SK-N-SH (cell line): Measurements from ENCODE around the gene MUC5B. TPM values are rescaled to one million over a fixed set of nuclear protein-coding genes. Genes with fewer than 3 reads are reported as not detected.

Experiments used
- CTCF ChIA-PET: fragments of 300-600, 350-600 bp; formaldehyde crosslinking; extraction: SDS; loops from one replicate; lab custom pipeline; 2021; lab: Yijun Ruan, JAX
- POLR2A ChIA-PET: fragments of 350-600 bp; sonication (Branson Sonifier 250); formaldehyde crosslinking; extraction: SDS; loops from one replicate; lab custom pipeline; 2020; ENCODE audit warnings: antibody characterized with exemption, inconsistent platforms; lab: Yijun Ruan, JAX
- DNase-seq: peaks from one replicate; pipeline ENCODE4 v3.0.0; 2012
- H2AFZ ChIP-seq: fragments of 200-600 bp; sonication (generic); 2 replicates; pipeline ENCODE4 v1.8.1; 2016; ENCODE audit warnings: antibody characterized with exemption, mild to moderate bottlenecking, low read depth
- H3F3A ChIP-seq: fragments of 200-600 bp; sonication (generic); replicated peaks from 2 replicates; pipeline ENCODE3; 2016; ENCODE audit warnings: antibody characterized with exemption, mild to moderate bottlenecking; ENCODE audit not compliant: insufficient read depth
- H3K27ac ChIP-seq, 2 experiments: fragments of 200-500 bp in 1 of 2; fragments of 200-600 bp in 1 of 2; sonication (Bioruptor generic) in 1 of 2; sonication (generic), shearing (Covaris generic) in 1 of 2; 2 replicates each; pipeline versions ENCODE4 v1.5.1 to v1.6.1; 2014 to 2016; ENCODE audit warnings: low read depth in 2 of 2, inconsistent platforms in 1 of 2, low read length in 1 of 2, mild to moderate bottlenecking in 1 of 2, mixed read lengths in 1 of 2
- H3K27me3 ChIP-seq: fragments of 200-600 bp; sonication (generic), shearing (Covaris generic); 2 replicates; pipeline ENCODE4 v1.6.1; 2016; ENCODE audit warnings: mixed run types; ENCODE audit not compliant: insufficient read depth
- H3K36me3 ChIP-seq, 2 experiments: fragments of 200-500 bp in 1 of 2; fragments of 200-600 bp in 1 of 2; sonication (Bioruptor generic) in 1 of 2; sonication (generic) in 1 of 2; replicated peaks in 1 of 2; 2 replicates each; pipeline versions ENCODE3 to v1.5.1; 2014 to 2016; ENCODE audit warnings: low read length in 1 of 2, mild to moderate bottlenecking in 1 of 2; ENCODE audit not compliant: insufficient read depth in 2 of 2, control insufficient read depth in 1 of 2
- H3K4me1 ChIP-seq, 2 experiments: fragments of 200-500 bp in 1 of 2; fragments of 200-600 bp in 1 of 2; sonication (Bioruptor generic) in 1 of 2; sonication (generic), shearing (Covaris generic) in 1 of 2; 2 replicates each; pipeline versions ENCODE4 v1.5.1 to v1.6.1; 2014 to 2016; ENCODE audit warnings: low read depth in 1 of 2, low read length in 1 of 2, mixed run types in 1 of 2; ENCODE audit not compliant: insufficient read depth in 2 of 2, control insufficient read depth in 1 of 2
- H3K4me2 ChIP-seq: fragments of 200-600 bp; sonication (generic), shearing (Covaris generic); 2 replicates; pipeline ENCODE4 v1.6.1; 2017; ENCODE audit warnings: mixed run types
- H3K4me3 ChIP-seq, 2 experiments: fragments of 200-500 bp in 1 of 2; fragments of 200-600 bp in 1 of 2; sonication (Bioruptor generic) in 1 of 2; sonication (generic), shearing (Covaris generic) in 1 of 2; 2 replicates each; pipeline versions ENCODE4 v1.5.1 to v1.8.1; 2014 to 2016; ENCODE audit warnings: low read depth in 2 of 2, inconsistent platforms in 1 of 2, low read length in 1 of 2, mild to moderate bottlenecking in 1 of 2, mixed read lengths in 1 of 2, moderate library complexity in 1 of 2
- H3K79me2 ChIP-seq: fragments of 200-600 bp; sonication (generic); 2 replicates; pipeline ENCODE4 v1.8.1; 2017; ENCODE audit warnings: mild to moderate bottlenecking; ENCODE audit not compliant: insufficient read depth
- H3K9ac ChIP-seq: fragments of 200-600 bp; sonication (generic); 2 replicates; pipeline ENCODE4 v1.6.1; 2017; ENCODE audit warnings: mixed run types
- H3K9me2 ChIP-seq: fragments of 200-600 bp; sonication (generic); 2 replicates; pipeline ENCODE4 v1.6.1; 2017; ENCODE audit warnings: mixed run types
- H3K9me3 ChIP-seq: fragments of 200-600 bp; sonication (generic); 2 replicates; pipeline ENCODE4 v1.6.1; 2017; ENCODE audit warnings: mixed run types, mild to moderate bottlenecking, moderate library complexity
- H4K20me1 ChIP-seq: fragments of 200-600 bp; sonication (generic); 2 replicates; pipeline ENCODE4 v1.6.1; 2017; ENCODE audit warnings: mild to moderate bottlenecking, mixed run types; ENCODE audit not compliant: insufficient read depth
- ELF1 ChIP-seq: IDR thresholded peaks from 2 replicates; pipeline ENCODE4 v1.4.0; 2012
- GABPA ChIP-seq: IDR thresholded peaks from 2 replicates; pipeline ENCODE4 v1.4.0; 2012; ENCODE audit warnings: low read depth, mild to moderate bottlenecking
- PBX3 ChIP-seq: IDR thresholded peaks from 2 replicates; pipeline ENCODE4; 2012
- RFX5 ChIP-seq: IDR thresholded peaks from 2 replicates; pipeline ENCODE4 v1.6.1; 2012; ENCODE audit warnings: mild to moderate bottlenecking, improper control_type of control experiment, low read length
- RXRA ChIP-seq: IDR thresholded peaks from 2 replicates; pipeline ENCODE4 v1.4.0; 2012; ENCODE audit warnings: low read depth, mild to moderate bottlenecking, borderline replicate concordance
- TAF1 ChIP-seq: IDR thresholded peaks from 2 replicates; pipeline ENCODE4 v1.6.1; 2012; ENCODE audit warnings: low read depth, mild to moderate bottlenecking, low read length, moderate library complexity, borderline replicate concordance
- WGBS: methylation state at CpG from one replicate; pipeline ENCODE4 v1.1.6; 2017; ENCODE audit warnings: low lambda C conversion rate; 5-methylcytosine and 5-hydroxymethylcytosine counted together
- polyA plus RNA-seq, 3 experiments: library from polyadenylated mRNA; depleted of rRNA; stranded (reverse); fragments of >200 nt; gene quantifications; 2 replicates each; pipeline ENCODE4 v1.2.3, GENCODE V29; 2012
- TF ChIP-seq, protein P1 (sequence below): IDR thresholded peaks from 2 replicates; pipeline ENCODE4 v1.6.1; 2012; ENCODE audit warnings: mild to moderate bottlenecking, low read depth, low read length, moderate library complexity
- TF ChIP-seq, protein P2 (sequence below): IDR thresholded peaks from 2 replicates; pipeline ENCODE4 v1.4.0; 2012; ENCODE audit warnings: low read depth, borderline replicate concordance

The MUC5B gene
- polyA plus RNA-seq, 1 of the 3 experiments (the other 2 are of a cell fraction): not detected

DNA sequence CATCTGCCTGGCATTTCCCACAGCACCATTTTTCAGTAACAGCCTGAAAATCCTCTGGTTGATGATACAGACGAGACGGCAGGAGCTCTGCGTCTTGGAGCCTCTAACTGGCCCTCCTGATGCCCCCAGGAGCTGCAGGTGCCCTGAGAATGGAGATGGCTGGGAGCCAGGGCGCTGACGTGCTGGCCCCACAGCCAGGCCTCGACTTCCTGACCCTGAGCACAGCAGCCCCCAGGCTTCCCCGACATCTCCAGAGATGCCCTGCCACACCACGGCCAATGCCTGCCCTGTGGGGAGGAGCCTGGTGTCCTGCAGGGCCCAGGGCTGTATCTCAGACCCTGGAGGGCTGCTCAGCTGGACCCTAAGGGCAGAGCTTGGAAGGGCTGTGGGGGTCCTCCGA lies 65.1 kb downstream of the MUC5B start:
- no peaks in the 10 kb centered on the region for H3K4me1 ChIP-seq
- no peaks in the 10 kb centered on the region for H3K27me3 ChIP-seq
- H3K9me3 ChIP-seq: no peaks in the 10 kb centered on the region
- no peaks in the 10 kb centered on the region for H3F3A ChIP-seq
- no peaks in the 10 kb centered on the region for H4K20me1 ChIP-seq
- ChIA-PET CTCF (no interaction called here), POLR2A (no interaction called here)
- H3K27ac ChIP-seq: no peak overlapping the region
- H3K9ac ChIP-seq: no peak overlapping the region
- H2AFZ ChIP-seq: no peak overlapping the region
- H3K9me2 ChIP-seq: no peaks in the 10 kb centered on the region
- peaks cover 4 to 65% of the 10 kb centered on the region in 2 experiments for H3K36me3 ChIP-seq
- H3K4me3 ChIP-seq: no peak overlapping the region
- 100% methylated on average over 3 of the region's 9 CpGs for WGBS
- H3K4me2 ChIP-seq: no peak overlapping the region
- TF ChIP-seq, protein P1, sequence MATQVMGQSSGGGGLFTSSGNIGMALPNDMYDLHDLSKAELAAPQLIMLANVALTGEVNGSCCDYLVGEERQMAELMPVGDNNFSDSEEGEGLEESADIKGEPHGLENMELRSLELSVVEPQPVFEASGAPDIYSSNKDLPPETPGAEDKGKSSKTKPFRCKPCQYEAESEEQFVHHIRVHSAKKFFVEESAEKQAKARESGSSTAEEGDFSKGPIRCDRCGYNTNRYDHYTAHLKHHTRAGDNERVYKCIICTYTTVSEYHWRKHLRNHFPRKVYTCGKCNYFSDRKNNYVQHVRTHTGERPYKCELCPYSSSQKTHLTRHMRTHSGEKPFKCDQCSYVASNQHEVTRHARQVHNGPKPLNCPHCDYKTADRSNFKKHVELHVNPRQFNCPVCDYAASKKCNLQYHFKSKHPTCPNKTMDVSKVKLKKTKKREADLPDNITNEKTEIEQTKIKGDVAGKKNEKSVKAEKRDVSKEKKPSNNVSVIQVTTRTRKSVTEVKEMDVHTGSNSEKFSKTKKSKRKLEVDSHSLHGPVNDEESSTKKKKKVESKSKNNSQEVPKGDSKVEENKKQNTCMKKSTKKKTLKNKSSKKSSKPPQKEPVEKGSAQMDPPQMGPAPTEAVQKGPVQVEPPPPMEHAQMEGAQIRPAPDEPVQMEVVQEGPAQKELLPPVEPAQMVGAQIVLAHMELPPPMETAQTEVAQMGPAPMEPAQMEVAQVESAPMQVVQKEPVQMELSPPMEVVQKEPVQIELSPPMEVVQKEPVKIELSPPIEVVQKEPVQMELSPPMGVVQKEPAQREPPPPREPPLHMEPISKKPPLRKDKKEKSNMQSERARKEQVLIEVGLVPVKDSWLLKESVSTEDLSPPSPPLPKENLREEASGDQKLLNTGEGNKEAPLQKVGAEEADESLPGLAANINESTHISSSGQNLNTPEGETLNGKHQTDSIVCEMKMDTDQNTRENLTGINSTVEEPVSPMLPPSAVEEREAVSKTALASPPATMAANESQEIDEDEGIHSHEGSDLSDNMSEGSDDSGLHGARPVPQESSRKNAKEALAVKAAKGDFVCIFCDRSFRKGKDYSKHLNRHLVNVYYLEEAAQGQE: no peak
- TF ChIP-seq PBX3 (no peak), GABPA (no peak), ELF1 (no peak), TAF1 (no peak)
- no peaks in the 10 kb centered on the region for H3K79me2 ChIP-seq
- DNase-seq: no peak

- Histone ChIP-seq H3K9ac (no peak overlapping the region), H2AFZ (no peak overlapping the region), H3K79me2 (no peaks in the 10 kb centered on the region), H3K9me3 (no peaks in the 10 kb centered on the region), H3K4me1 (no peaks in the 10 kb centered on the region), H3K9me2 (no peaks in the 10 kb centered on the region), H3F3A (no peaks in the 10 kb centered on the region), H3K4me3 (no peak overlapping the region), H3K36me3 (peaks cover 4 to 65% of the 10 kb centered on the region in 2 experiments), H3K27me3 (no peaks in the 10 kb centered on the region), H3K4me2 (no peak overlapping the region), H4K20me1 (no peaks in the 10 kb centered on the region), H3K27ac (no peak overlapping the region)
- 94% methylated on average over 30 of the region's 30 CpGs for WGBS
- TF ChIP-seq, protein P2, sequence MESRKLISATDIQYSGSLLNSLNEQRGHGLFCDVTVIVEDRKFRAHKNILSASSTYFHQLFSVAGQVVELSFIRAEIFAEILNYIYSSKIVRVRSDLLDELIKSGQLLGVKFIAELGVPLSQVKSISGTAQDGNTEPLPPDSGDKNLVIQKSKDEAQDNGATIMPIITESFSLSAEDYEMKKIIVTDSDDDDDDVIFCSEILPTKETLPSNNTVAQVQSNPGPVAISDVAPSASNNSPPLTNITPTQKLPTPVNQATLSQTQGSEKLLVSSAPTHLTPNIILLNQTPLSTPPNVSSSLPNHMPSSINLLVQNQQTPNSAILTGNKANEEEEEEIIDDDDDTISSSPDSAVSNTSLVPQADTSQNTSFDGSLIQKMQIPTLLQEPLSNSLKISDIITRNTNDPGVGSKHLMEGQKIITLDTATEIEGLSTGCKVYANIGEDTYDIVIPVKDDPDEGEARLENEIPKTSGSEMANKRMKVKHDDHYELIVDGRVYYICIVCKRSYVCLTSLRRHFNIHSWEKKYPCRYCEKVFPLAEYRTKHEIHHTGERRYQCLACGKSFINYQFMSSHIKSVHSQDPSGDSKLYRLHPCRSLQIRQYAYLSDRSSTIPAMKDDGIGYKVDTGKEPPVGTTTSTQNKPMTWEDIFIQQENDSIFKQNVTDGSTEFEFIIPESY: no peak
- TF ChIP-seq RFX5: no peak
- no peak for TF ChIP-seq RXRA
- POLR2A ChIA-PET: no interaction called here
- CTCF ChIA-PET: no interaction called here
- no peak for DNase-seq
These were observed 65.7 kb downstream of the MUC5B start for GRCh38 chr11:1288426-1289151.
